Erythroblast (primary cell): Measurements from ENCODE around the gene SPSB4.

Experiments
- GATA1 ChIP-seq: IDR thresholded peaks from 2 replicates; pipeline ENCODE4 v1.6.1; 2011; ENCODE audit warnings: low read depth, mild to moderate bottlenecking, control low read depth, low read length, moderate library complexity
- POLR2A ChIP-seq: IDR thresholded peaks from 2 replicates; pipeline ENCODE4 v1.6.1; 2011; ENCODE audit warnings: mild to moderate bottlenecking, low read length

DNA sequence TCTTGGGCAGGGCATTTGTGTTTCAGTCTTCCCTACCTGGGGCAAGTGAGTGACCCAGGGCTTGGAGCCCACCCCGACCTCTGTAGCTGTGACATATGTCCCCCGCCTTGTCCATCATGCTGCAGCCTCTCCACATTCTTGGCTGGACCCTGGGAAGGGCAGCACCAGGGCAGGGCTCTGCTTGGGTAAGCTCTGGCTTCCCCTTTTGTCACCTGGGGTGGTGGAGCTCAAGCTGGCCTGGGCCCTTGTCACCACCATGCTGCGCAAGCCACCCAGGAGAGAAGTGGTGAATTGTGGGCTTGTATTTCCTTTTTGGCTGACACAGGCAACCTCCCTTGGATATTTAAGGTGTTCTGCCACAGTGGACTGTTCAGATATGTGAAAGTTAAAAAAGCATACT lies 29.3 kb downstream of the SPSB4 start:
- TF ChIP-seq POLR2A (no peak), GATA1 (no peak)
